Left renal pelvis (tissue), 4 donors: ENCODE measurements around the gene CLN5. TPM values are rescaled to one million over a fixed set of nuclear protein-coding genes. Genes with fewer than 3 reads are reported as not detected.

Experiments
- polyA plus RNA-seq, 4 donors: library from polyadenylated mRNA; unstranded; fragments of 120-200 nt; gene quantifications; one replicate each; pipeline ENCODE4 v1.2.1, GENCODE V29; 2013; ENCODE audit not compliant: insufficient read length in 4 of 4

Gene CLN5
- polyA plus RNA-seq, 4 donors = 40.6 to 57.4 (median 47.3) TPM

Other genes with a start within 250 kb of the CLN5 start
- gene KCTD12, start 105.7 kb upstream of the CLN5 start, polyA plus RNA-seq = 100 to 1,000 TPM in 3 of 4 donors, 10 to 100 TPM in 1; 90.1 to 218 (median 121) TPM
- gene ACOD1, start 43.6 kb upstream of the CLN5 start, polyA plus RNA-seq = not detected
- gene FBXL3, start 35.1 kb downstream of the CLN5 start, polyA plus RNA-seq = 10 to 100 TPM; 61.2 to 79.2 (median 66.1) TPM